Endothelial cell of umbilical vein (primary cell): Measurements from ENCODE around the gene LAIR2. TPM values are rescaled to one million over a fixed set of nuclear protein-coding genes. Genes with fewer than 3 reads are reported as not detected.
"Not testable (repeated sequence)": the region's sequence is repeated elsewhere in the genome, so short reads cannot be mapped to it uniquely, and the experiment has no call there.

Experiments
- BruUV-seq: library from RNA; stranded (reverse); fragments of 400-500 nt; replicated peaks from 2 replicates; lab custom pipeline; 2021; lab: Mats Ljungman, UMichigan
- CTCF ChIA-PET: fragments of 300-600, 350-600 bp; sonication (Branson Sonifier 250); formaldehyde crosslinking; loops from one replicate; lab custom pipeline; 2021; ENCODE audit warnings: antibody characterized with exemption, inconsistent platforms; lab: Charles Lee
- POLR2A ChIA-PET: fragments of 300-600, 350-600 bp; sonication (Branson Sonifier 250); formaldehyde crosslinking; loops from one replicate; lab custom pipeline; 2021; ENCODE audit warnings: antibody characterized with exemption, inconsistent platforms; lab: Charles Lee
- DNase-seq: peaks from one replicate; pipeline ENCODE4 v3.0.0-alpha.2; 2011; ENCODE audit warnings: low read depth, low spot score
- FAIRE-seq: peaks from 2 replicates; lab custom pipeline; 2011; peaks lifted over from hg19 to GRCh38; lab: Jason Lieb, UNC
- H2AFZ ChIP-seq: 2 replicates; pipeline ENCODE4 v1.6.0; 2012; ENCODE audit warnings: low read depth, low read length, control low read depth, inconsistent platforms
- H3K27ac ChIP-seq: 2 replicates; pipeline ENCODE4 v1.5.1; 2011; ENCODE audit warnings: low read depth, mild to moderate bottlenecking, control low read depth, low read length, moderate library complexity; ENCODE audit not compliant: insufficient read depth
- H3K27me3 ChIP-seq, 2 experiments: 2 replicates each; pipeline versions ENCODE4 v1.6.0 to v1.6.1; 2011; ENCODE audit warnings: low read length in 2 of 2, mixed read lengths in 1 of 2; ENCODE audit not compliant: control insufficient read depth in 2 of 2, insufficient read depth in 2 of 2
- H3K36me3 ChIP-seq, 2 experiments: 2 replicates in 1 of 2; 3 replicates in 1 of 2; pipeline ENCODE4 v1.5.1; 2011; ENCODE audit warnings: low read length in 2 of 2, mild to moderate bottlenecking in 1 of 2, moderate library complexity in 1 of 2; ENCODE audit not compliant: control insufficient read depth in 2 of 2, insufficient read depth in 2 of 2; ENCODE audit errors: extremely low read depth in 1 of 2
- H3K4me1 ChIP-seq: 3 replicates; pipeline ENCODE4 v1.5.1; 2011; ENCODE audit warnings: mild to moderate bottlenecking, low read length; ENCODE audit not compliant: control insufficient read depth, insufficient read depth; ENCODE audit errors: extremely low read depth
- H3K4me2 ChIP-seq: 2 replicates; pipeline ENCODE4 v1.6.1; 2011; ENCODE audit warnings: low read length, control low read depth, mixed read lengths; ENCODE audit not compliant: insufficient read depth
- H3K4me3 ChIP-seq, 3 experiments: fragments of 200-600 bp in 1 of 3; sonication (generic), shearing (Covaris generic) in 1 of 3; replicated peaks in 1 of 3; 2 replicates each; pipeline ENCODE4 v1.5.1; 2011 to 2016; ENCODE audit warnings: control low read depth in 3 of 3, low read length in 3 of 3, mild to moderate bottlenecking in 2 of 3, inconsistent platforms in 1 of 3, low read depth in 1 of 3, moderate library complexity in 1 of 3; ENCODE audit not compliant: insufficient read depth in 1 of 3
- H3K79me2 ChIP-seq: 2 replicates; pipeline ENCODE4 v1.6.0; 2012; ENCODE audit warnings: low read length, inconsistent platforms; ENCODE audit not compliant: control insufficient read depth, insufficient read depth
- H3K9ac ChIP-seq: replicated peaks from 2 replicates; pipeline ENCODE3; 2011; ENCODE audit warnings: low read length, control low read depth; ENCODE audit not compliant: insufficient read depth; ENCODE audit errors: extremely low read depth
- H3K9me1 ChIP-seq: replicated peaks from 3 replicates; pipeline ENCODE4 v1.6.0; 2011; ENCODE audit warnings: mild to moderate bottlenecking, low read length; ENCODE audit not compliant: control insufficient read depth, insufficient read depth; ENCODE audit errors: extremely low read depth
- H3K9me3 ChIP-seq: replicated peaks from 2 replicates; pipeline ENCODE4 v1.5.1; 2012; ENCODE audit warnings: low read length, inconsistent platforms; ENCODE audit not compliant: control insufficient read depth, insufficient read depth
- H4K20me1 ChIP-seq: replicated peaks from 2 replicates; pipeline ENCODE3; 2011; ENCODE audit warnings: mild to moderate bottlenecking, low read length; ENCODE audit not compliant: control insufficient read depth, insufficient read depth; ENCODE audit errors: extremely low read depth
- CTCF ChIP-seq, 2 donors: IDR thresholded peaks; 1 replicate in 1 of 2; 2 replicates in 1 of 2; pipeline ENCODE4 v1.5.1; 2011; ENCODE audit warnings: low read length in 2 of 2, mild to moderate bottlenecking in 2 of 2, moderate library complexity in 2 of 2, control low read depth in 1 of 2, inconsistent platforms in 1 of 2, low read depth in 1 of 2; ENCODE audit not compliant: insufficient read depth in 1 of 2; ENCODE audit errors: extremely low read depth in 1 of 2
- EZH2 ChIP-seq: IDR thresholded peaks from 2 replicates; pipeline ENCODE4 v1.6.1; 2012; ENCODE audit warnings: borderline replicate concordance, low read depth, mild to moderate bottlenecking, moderate library complexity, low read length, inconsistent platforms; ENCODE audit not compliant: severe bottlenecking
- dilution Hi-C: fragments of 300-500 bp; cut with MboI; formaldehyde crosslinking; loops from one replicate; pipeline ENCODE4 v1.15.0; 2019; ENCODE audit warnings: low sequenced_read_pairs; ENCODE audit not compliant: extremely low pct_ligation_motif_present
- intact Hi-C: fragments of 100-400 bp; cut with micrococcal nuclease; formaldehyde crosslinking; loops from one replicate; pipeline ENCODE4 v1.10.0; 2022
- polyA plus RNA-seq, 4 experiments: library from polyadenylated mRNA; depleted of rRNA in 3 of 4; stranded (reverse) in 3 of 4; unstranded in 1 of 4; fragments of >200 nt; gene quantifications; 2 replicates each; pipeline versions ENCODE4 v1.2.1 to v1.2.3, GENCODE V29; 2011 to 2012; ENCODE audit warnings: missing spikeins in 1 of 4
- total RNA-seq: library from RNA; stranded (reverse); gene quantifications from 2 replicates; pipeline ENCODE4 v1.2.3, GENCODE V29; 2021
- TF ChIP-seq, protein P1 (sequence below): IDR thresholded peaks from 2 replicates; pipeline ENCODE4 v1.6.1; 2011; ENCODE audit not compliant: insufficient read depth, insufficient read length

The LAIR2 gene
- total and polyA plus RNA-seq, 2 donors (not counting 3 experiments of a cell fraction or from before 2014, with no cell fraction given), result not detected

- BruUV-seq, H3K9me3 ChIP-seq, H3K36me3 ChIP-seq, H3K4me3 ChIP-seq, H3K9ac ChIP-seq, H3K9me1 ChIP-seq, H2AFZ ChIP-seq, H3K4me1 ChIP-seq, H3K4me2 ChIP-seq, H4K20me1 ChIP-seq, intact Hi-C loops, dilution Hi-C loops, DNase-seq, CTCF ChIA-PET, H3K79me2 ChIP-seq, FAIRE-seq, H3K27me3 ChIP-seq, H3K27ac ChIP-seq, POLR2A ChIA-PET: not testable (repeated sequence)
These were observed 6.7 kb downstream of the LAIR2 start for GRCh38 chr19:54509200-54509940.

DNA sequence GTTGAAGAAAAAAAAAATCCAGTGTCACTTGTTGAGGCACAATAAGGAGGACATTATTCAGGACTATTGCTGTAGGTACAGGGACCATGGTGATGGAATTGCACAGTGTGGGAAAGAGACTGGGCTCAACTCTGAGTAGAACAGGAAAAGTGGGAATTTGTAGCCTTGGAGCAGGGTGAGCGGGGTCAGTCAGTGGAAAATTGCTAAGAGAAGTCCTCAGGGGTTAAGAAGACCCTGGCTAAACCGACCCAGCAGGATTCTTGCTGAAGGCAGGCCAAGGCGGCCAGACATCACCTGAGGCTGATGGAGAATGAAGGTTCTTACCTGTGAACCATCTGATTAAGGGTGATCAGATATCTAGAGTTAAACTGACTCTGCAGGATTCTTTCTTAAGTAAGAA is 12.5 kb downstream of the LAIR2 start:
- no peak for FAIRE-seq
- no TSS peak for BruUV-seq
- no peaks in the 10 kb centered on the region for H3K36me3 ChIP-seq
- TF ChIP-seq EZH2 (no peak), CTCF (IDR thresholded peaks at IDR 0.05; ENCODE audit: extremely low read depth in 1 of 2, insufficient read depth in 1 of 2, low read depth in 1 of 2, low read length in 2 of 2) (no peak)
- TF ChIP-seq, protein P1, sequence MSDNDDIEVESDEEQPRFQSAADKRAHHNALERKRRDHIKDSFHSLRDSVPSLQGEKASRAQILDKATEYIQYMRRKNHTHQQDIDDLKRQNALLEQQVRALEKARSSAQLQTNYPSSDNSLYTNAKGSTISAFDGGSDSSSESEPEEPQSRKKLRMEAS, result no peak
- POLR2A ChIA-PET, result no interaction called here
- no peak overlapping the region for H3K4me2 ChIP-seq
- no peaks in the 10 kb centered on the region for H3K9me3 ChIP-seq
- dilution Hi-C loops (no loop called here), intact Hi-C loops (no loop called here)
- H2AFZ ChIP-seq, result no peak overlapping the region
- no peak overlapping the region for H3K27ac ChIP-seq
- H3K4me1 ChIP-seq, result peaks cover 11% of the 10 kb centered on the region
- CTCF ChIA-PET, result no interaction called here
- no peaks in the 10 kb centered on the region for H3K27me3 ChIP-seq
- no peak overlapping the region for H3K4me3 ChIP-seq
- no peaks in the 10 kb centered on the region for H3K79me2 ChIP-seq
- no peak overlapping the region for H3K9ac ChIP-seq
- no peak for DNase-seq
- H3K9me1 ChIP-seq, result no peaks in the 10 kb centered on the region
- no peaks in the 10 kb centered on the region for H4K20me1 ChIP-seq
